ENCODE data around the gene GPC5.
"Not testable (repeated sequence)": the region's sequence is repeated elsewhere in the genome, so short reads cannot be mapped to it uniquely, and the experiment has no call there.

DNA sequence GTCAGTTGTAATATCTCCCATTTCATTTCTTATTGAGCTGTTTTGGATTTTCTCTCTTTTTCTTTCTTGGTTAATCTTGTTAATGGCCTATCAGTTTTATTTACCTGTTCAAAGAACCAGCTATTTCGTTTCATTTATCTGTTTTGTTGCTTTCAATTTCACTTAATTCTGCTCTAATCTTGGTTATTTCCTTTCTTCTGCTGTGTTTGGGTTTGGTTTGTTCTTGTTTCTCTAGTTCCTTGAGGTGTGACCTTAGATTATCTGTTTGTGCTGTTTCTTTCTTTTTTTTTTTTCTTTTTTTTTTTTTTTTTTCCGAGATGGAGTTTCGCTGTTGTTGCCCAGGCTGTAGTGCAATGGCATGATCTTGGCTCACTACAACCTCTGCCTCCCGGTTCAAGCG lies 896.1 kb downstream of the GPC5 start:
- TF ChIP-seq POLR2A, CTCF (IDR thresholded peaks at IDR 0.05): not testable (repeated sequence)
